GM21529 (cell line): ENCODE data around the gene ANKFN1.

Source experiments
- ATAC-seq: cut with Tn5 transposase; IDR thresholded peaks from one replicate; pipeline ENCODE4 v1.9.1; 2021; ENCODE audit not compliant: unreplicated experiment

Gene ANKFN1

DNA sequence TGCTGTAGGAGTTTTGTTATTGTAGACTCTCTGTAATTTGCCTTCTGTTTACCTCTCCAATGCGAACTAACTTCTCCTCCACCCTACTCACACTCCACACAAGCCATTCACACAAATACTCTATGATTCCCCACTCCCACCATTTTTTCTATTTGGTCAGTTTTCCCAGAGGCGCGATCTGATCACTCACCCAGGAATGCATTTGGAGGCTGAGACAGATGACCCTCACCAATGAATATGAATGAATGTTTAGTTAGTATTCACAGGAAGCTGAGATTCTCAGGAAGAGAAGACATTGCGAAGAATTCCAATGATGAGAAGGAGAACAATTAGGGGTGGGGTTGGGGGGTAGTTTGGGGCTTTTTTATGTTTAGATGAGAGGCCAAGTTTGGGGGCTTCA, 10.5 kb upstream of the ANKFN1 start:
- no peak for ATAC-seq

DNA sequence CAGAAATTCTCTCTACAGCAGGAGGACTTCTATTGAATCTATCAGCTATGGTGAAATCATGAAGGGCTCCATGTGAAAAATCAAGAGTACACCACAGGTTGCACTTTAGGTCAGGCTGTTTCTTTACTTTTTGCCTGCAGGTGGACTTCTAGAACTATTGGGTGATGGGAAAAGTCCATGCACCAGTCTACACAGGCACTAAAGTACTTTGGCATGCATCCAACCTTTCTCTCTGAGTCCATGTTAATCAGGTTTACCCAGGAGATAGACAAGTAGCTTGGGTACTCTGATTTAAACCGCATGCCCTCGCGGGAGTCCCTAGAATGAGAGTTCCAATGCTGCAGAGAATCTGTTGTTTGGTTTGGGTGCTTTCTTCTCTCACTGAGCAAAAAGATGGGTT, 9.1 kb upstream of the ANKFN1 start:
- no peak for ATAC-seq

DNA sequence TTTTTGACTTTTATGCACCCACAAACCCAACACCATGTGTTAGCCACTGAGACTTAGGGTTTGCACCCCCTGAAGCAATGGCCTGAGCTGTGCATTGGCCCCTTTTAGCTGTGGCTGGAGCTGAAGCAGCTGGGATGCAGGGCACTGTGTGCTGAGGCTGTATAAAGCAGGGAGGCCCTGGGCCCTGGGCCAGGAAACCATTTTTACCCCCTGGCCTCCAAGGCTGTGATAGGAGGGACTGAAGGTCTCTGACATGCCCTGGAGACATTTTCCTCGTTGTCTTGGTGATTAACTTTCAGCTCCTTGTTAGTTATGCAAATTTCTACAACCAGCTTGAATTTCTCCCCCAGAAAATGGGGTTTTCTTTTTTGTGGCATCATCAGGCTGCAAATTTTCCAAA, 6.7 kb upstream of the ANKFN1 start:
- no peak for ATAC-seq

DNA sequence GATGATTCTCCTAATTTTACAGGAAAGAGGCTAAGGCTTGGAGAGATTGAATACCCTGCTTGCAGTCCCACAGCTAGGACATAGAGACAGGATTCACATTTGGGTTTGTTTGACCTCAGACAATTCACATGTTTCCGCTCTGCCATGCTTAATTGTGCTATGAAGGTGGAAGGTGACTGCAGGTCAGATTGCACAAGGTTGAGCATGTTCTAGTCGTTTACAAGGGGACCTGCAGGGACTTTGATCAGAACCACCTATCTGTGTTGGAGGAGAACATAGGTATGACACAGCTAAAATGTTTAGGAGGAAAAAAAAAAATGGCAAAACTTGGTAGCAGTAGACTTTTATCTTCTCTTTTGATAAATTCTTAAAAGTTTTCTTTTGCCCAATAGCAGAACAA, 4.9 kb upstream of the ANKFN1 start:
- ATAC-seq, result no peak

DNA sequence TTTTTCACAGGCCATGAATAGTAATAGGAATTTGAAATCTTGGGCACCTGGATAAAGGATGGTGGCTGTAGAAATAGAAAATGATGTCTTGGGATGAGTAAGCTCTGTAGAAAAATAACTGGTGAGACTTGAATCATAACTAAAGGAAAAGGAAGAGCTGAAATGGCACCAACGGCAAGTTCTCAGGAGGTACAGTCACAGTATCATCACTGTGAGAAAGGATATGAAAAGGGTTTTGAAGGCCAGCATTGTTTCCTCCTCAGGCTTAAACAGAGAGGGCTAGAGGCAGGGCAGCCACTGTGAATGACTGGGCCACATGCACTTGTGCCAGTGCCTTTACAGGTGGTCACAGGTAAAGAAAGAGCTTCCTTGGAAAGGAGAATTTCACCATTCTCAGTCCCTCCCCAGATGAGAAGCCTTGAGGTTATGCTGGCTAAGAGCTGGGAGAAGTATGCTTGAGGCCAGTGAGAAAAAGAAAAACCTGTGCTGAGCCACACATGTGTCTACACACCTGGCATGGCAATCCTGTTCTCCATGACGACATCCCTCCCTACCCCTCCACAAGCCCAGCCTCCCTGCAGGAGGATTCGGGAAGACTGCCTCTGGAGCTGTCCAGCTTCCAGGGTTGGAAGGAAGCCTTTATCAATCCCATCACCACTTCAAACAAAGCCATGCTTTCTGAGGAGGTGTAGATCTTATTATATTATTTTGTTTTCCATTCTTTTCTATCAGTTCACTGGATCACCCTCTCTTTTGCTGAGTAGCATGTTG, 3.8 kb upstream of the ANKFN1 start:
- ATAC-seq, result no peak

DNA sequence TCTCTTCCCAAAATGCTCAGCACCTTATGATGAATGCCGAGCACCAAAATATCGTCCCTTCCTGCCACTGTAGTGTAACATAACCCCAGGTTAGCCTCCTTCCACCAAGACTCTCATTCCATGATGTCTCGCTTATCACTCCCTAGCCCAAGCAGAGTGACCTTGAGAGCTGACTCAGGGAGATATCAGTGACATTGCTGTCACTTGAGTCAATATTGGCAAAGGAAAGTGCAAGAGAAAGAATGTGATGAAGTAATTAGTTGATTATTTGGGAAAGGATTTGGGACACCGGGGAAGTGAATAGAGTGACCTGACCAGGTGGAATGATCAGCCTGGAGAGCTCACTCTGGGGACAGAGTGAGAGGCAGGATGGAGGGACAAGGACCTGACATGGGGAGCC, 2.6 kb upstream of the ANKFN1 start:
- no peak for ATAC-seq

DNA sequence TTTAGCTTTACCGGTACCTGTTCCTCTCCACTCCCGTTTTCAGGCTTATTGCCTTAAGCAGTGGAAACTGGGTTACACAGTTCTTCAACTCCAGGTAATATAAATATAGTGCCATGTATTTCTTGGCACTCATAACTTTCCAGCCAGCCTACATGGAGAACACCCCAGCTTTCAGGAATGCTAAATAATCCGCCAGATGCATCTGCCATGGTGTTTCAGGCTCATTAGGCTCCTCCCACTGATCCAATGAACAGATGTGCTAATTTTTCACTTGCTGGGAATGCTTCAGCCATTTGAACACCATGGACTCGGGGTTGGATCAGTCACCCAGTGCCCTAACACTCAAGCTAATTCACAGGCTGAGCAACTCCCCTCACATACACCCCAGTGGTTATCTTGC, 4.6 kb downstream of the ANKFN1 start:
- no peak for ATAC-seq

DNA sequence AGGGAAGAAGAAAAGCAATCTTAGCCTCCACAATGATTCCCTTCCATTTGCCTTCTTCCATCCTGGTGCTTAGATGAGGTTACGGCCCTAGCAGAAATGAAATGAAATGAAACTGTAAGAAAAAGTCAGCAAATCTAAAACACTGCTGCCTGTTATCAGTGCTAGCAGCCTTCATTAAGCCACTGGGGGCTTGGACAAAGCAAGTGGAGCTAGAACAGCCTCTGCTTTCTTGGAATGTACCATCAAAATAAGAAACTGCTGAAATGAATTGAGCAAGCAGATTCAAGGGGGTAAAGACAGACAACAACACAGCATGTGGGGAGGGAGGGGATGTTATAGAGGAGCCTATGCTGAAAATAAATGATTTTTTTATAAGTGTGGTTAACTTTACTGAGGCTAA, 5.1 kb downstream of the ANKFN1 start:
- no peak for ATAC-seq

DNA sequence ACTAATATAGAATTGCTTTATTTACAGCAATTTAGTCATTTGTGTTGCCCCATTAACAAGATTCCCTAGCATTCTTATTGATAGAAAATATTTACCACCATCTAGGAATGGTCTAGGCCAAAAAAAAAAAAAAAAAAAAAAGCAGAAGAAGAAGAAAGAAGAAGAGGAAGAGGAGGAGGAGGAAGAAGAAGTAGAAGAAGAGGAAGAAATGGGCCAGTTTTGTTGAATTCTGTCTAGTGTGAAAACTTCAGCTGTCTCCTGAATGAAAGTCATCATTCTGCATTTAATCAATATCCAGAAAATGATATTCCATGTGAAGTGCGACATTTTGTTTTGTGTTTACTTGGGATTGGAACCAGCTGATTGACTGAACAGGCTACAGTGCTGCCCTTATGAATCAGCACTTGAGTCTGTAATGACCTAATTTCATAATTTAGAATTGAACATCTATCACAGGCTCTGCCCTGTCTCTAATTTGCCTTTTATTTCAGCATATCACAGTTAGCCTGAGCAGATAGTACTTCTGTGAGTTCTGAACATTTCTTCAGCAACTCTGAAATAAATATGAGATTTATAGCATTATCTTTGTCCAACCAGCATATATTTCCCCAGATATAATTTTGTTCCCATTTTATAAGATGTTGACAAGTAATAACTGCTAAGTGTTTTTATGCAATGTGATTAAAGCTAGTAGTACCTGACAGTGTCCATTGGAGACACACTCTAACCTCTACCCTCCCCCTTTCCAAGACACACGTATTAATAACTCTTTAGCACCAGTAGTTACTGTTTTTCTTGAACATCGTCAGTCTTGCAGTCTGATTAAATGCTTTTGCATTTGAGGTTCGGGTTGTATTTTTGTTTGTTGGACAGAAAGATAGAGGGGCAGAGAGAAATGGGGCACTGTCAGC, 5.9 kb downstream of the ANKFN1 start:
- ATAC-seq, result no peak

DNA sequence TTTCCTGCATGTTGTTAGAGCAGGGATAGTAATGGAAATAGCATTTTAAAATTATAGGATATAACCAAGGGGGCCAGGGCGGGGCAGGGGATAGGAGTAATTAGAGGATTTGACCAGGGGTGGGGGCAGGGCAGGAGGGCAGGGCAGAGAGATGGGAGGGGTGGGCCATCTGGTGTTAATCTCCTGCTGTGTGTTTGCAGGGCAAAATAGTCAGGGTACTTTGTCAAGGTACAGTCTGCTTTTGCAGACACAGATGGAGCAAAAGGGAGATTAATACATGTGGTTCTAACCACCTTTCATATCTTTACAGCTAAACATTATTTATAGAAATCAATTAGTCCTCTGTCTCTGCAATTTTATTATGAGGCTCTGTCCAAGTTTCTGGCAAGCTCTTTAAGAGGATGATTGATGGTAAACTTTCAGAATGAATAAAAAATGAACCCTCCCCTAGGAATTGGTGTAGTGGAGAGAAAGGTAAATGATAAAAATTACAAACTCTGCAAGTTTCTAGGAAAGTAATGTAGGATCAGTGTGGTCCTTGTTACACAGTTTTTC, 6.6 kb downstream of the ANKFN1 start:
- ATAC-seq, result no peak

DNA sequence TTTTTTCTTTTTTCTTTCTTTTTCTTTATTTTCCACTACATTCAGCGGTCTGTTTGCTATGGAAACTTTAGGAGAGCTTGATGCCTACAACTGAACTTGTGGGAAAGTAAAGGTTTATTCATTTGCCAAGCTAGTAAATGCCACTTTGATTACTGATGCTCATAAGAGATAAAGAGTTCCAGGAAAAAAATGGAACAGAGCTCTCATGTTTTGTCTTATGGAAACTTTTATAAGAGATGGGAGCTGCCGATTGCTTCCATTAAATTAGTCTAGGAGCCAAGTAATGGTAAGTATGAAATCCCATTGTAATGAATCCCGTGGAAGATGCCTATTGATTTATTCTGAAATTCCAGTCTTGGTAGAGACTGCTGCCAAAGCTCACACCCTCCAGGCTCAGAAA, 7.1 kb downstream of the ANKFN1 start:
- no peak for ATAC-seq

DNA sequence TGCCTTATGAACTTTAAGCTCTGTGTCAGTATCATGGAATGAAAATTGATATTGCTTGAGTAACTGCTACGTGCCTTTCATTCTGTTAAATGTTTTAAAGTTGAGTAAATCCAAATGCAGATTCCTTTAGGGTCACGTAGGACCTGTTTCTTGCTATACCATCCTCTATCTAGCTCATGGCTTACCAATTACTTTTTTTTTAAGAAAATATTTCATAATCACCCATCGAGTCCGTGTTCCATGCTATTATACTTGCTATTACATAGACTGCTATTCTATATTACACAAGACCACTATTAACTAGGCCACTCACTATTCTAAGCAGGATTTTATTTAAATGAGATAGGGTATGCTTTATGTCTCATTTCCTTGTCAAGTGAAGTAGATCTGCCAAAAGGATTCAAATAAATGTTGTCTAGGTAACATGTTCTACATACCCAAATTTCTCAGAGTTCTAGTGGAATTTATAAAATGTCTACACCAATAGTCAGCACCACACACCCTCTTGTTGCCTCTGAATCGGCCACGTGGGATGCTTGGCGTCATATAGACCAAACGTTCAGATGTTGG, 11.9 kb downstream of the ANKFN1 start:
- no peak for ATAC-seq

DNA sequence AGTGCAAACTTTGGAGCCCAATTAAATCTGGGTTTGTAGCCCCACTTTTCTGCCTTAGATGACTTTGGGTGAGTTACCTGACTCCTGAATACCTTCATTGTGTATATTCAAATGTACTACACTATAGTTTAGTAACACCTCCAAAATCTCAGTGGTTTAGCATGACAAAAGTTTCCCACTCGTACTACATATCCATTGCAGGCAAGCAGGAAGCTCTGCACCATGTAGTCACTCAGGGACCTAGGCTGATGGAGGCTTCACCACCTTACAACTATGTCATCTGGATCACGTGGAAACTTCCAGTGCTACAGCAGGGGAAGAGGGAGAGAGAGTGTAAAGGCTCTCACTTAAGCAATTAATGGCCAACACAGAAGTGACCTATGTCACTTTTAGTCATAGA, 14.2 kb downstream of the ANKFN1 start:
- ATAC-seq, result no peak

DNA sequence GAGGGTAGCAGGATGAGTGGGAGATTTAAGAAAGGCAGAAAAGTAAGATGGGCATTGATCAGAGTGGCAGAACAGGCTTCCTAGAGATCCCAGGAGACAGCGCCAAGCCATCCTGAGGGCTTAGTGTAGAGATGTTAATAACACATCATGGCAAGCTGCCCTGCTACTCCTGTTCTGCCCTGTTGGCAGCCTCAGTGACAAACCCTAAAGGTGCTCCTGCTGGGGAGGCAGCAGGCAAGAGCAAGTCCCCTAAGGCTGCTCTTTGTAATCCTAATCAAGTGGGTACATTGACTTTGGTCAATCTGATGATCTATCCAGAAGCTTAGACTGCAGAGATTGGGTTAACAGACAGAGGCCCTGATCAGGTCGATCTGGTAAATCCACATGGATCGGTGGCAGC, 16.3 kb downstream of the ANKFN1 start:
- ATAC-seq, result no peak

DNA sequence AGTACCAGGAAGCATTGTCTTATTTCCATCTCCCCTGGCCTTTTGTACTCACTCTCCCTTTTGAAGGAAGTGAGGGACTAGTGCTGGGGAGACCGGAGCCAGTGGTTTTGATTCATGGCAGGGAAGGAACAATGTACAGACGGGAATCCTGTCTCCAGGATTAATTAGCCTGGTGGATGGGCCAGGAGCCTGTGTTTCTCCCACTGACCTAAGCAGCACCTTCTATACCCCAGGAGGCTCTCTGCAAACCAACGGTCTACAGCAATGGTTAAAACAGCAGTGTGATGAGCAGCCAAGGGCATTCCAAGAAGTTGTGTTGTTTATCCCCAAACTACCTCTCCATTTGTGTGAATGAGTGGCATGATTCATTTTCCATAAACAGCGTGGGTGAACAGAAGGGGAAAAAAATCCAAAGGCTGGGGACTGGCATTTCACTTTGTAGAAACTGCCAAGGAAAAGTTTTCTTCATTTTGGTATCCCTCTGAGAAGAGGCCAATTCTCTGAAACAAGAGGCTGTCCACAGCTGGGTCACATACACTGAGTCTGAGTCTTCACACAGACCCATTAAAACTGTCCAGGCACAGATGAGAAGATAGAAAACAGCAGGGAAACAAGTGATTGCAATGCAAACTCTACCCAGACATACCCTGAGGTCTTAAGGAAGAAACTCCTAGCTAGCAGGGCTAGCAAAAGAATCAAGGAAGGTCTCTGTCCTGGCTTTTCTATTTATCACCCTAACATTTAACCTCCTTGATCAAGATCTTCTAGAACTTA, 18.1 kb downstream of the ANKFN1 start:
- ATAC-seq, result no peak

DNA sequence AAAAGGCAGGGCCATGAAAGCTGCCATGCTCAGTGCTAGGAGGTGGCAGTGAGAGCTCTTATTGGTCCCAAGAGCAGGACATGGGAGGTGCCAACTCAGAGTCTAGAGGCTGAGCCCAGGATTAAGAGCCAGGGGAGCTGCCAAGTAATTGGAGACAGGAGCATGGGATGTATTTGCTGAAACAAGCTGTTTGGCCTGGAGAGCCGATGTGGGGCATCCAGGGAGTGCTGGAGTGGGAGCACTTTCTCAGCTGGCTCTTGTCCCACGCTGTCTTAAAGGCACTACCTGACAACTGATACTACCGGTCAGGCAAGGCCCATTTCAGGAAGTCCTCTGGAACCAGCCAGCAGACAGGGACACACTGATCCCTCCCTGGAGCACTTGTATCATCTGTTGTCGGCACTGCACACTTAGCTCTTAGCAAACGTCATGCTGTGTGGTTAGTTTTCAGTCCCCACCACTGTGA, 19.3 kb downstream of the ANKFN1 start:
- no peak for ATAC-seq

DNA sequence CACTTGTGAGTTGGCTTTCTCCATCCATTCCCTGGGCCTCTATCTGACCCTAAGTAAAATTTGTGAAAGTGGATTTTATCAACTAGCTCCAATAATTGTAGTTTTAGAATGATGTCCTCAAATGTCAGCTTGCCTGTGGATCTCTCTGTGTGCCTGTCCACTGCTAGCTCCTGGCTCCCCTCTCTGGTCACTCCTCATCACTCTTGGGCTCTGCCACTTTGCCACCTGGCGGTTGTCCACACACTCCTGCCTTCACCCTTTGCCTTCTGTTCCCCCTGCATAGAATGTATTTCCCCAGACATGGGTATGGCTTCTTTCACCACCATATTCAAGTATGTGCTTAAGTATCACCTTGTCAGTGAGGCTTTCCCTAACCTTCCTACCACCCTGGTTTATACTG, 19.8 kb downstream of the ANKFN1 start:
- ATAC-seq, result no peak

DNA sequence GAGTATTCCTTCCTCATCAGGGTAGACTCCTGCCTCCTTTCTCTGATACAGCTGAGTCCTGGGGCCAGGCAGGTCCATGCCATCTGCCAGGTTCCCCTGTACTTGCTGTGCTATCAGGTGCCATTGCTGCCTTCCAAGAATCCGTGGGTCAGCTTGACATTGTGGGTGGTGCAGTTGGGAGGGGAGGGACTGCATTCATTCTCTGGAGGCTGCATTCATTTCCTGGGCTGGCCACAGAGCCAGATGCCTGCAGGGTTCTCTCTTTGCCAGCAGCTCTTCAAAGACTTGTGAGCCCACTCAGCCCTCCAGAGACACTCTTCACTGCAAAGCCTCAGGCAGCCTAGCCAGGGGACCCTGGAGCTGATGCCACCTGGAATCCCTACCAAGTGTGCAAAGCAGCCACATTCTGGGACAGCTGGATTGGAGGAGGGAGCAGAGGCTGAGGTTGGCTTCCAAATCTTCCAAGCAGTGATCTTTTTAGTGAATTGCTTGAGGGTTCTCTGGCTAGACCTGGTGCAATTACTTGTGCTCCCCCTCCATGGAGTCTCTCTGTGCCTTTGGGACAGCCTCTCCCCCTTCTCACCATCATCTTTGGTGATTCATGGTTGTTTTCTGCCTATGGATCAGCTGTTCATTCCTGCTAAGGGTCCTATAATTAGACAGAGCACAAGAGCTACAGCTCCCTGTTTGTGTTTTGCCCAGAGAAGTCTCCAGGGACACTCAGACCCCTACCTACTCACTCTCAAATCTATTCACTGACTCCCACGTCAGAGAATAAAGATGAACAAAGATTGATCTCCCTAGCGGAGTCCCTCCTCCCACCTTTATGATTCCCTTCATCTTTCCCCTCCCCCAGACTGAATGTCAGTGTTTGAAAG, 20.9 kb downstream of the ANKFN1 start:
- no peak for ATAC-seq

DNA sequence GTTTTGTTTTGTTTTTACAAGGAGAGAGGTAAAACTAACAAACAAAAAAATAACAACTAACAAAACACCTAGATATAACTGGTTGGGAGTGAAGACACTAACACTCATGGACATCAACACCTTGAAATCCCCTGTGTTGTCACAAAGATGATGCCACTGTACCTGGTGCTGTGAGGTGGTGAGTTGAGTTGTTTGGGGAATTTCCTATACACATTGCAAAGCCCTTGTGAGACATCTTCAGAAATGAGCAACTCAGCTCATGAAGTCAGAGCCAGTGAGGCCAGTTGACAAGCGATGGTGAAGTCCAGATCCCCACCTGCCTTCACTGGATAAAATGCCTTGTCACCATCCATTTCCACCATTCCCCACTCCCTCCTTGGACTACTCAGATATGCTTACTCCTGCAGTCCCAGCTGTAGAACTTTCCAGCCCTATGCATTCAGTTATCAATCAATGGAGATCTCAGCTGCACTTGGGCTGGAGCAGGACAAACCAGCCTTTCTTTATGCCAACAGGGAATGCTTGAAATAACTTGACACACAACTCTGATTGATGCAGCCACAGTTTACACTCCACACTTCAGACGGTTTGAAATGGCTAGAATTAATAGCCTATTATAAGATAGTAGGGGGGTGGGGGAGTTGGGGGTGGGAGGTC, 22.2 kb downstream of the ANKFN1 start:
- ATAC-seq, result no peak
